ENCODE data around the gene TRIM69. TPM values are rescaled to one million over a fixed set of nuclear protein-coding genes. Genes with fewer than 3 reads are reported as not detected.

The TRIM69 gene
- total RNA-seq, 1 donor from 2014 or later = 24.9 TPM

GRCh38 chr15:44808557-44808956 is 72.2 kb downstream of the TRIM69 start:
- peaks cover 14% of the 10 kb centered on the region for H3K27me3 Mint-ChIP-seq
- H3K4me3 Mint-ChIP-seq = no peak overlapping the region

DNA sequence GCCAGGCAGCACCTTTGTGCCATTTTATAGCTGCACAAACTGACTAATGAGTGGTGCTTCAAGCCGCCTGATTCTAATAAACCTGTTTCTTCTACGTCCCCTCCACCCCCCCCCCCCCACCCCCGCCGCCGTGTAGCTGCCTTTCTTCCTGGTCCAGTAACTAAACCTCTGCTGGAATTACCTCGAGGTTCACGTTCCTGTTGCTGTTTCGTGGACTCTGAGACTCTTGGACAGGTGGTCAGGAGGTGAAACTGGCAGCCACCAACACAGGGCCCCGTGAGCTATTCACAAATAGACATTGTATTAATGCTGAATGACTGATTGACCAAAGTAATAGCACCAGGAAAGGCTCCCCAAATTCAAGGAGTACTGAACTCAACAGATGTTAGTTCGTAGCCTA is 73.9 kb downstream of the TRIM69 start:
- DNase-seq (ENCODE audit: extremely low spot score, unreplicated experiment) = no peak
- TF ChIP-seq CTCF (conservative IDR thresholded peaks at IDR 0.05) = no peak
- no peaks in the 10 kb centered on the region for H3K4me1 Mint-ChIP-seq (ENCODE audit: unreplicated experiment)
- H3K27me3 Mint-ChIP-seq = peaks cover 10% of the 10 kb centered on the region
- no peaks in the 10 kb centered on the region for H3K9me3 Mint-ChIP-seq
- no peaks in the 10 kb centered on the region for H3K36me3 Mint-ChIP-seq
- no peak overlapping the region for H3K27ac Mint-ChIP-seq
- H3K4me3 Mint-ChIP-seq = no peak overlapping the region

More at GRCh38 chr15:44808557-44808956, 72.2 kb downstream of the TRIM69 start:
- Mint-ChIP-seq H3K27ac (no peak overlapping the region), H3K9me3 (no peaks in the 10 kb centered on the region), H3K4me1 (ENCODE audit: unreplicated experiment) (no peaks in the 10 kb centered on the region), H3K36me3 (no peaks in the 10 kb centered on the region)
- TF ChIP-seq CTCF (conservative IDR thresholded peaks at IDR 0.05) = no peak
- DNase-seq (ENCODE audit: extremely low spot score, unreplicated experiment) = no peak

GRCh38 chr15:44811337-44811736 is 75.0 kb downstream of the TRIM69 start:
- H3K27me3 Mint-ChIP-seq = peaks cover 10% of the 10 kb centered on the region
- TF ChIP-seq CTCF (conservative IDR thresholded peaks at IDR 0.05) = no peak
- no peak for DNase-seq (ENCODE audit: extremely low spot score, unreplicated experiment)
- no peak overlapping the region for H3K27ac Mint-ChIP-seq
- H3K36me3 Mint-ChIP-seq = no peaks in the 10 kb centered on the region
- no peaks in the 10 kb centered on the region for H3K9me3 Mint-ChIP-seq
- H3K4me3 Mint-ChIP-seq = no peak overlapping the region
- no peaks in the 10 kb centered on the region for H3K4me1 Mint-ChIP-seq (ENCODE audit: unreplicated experiment)

DNA sequence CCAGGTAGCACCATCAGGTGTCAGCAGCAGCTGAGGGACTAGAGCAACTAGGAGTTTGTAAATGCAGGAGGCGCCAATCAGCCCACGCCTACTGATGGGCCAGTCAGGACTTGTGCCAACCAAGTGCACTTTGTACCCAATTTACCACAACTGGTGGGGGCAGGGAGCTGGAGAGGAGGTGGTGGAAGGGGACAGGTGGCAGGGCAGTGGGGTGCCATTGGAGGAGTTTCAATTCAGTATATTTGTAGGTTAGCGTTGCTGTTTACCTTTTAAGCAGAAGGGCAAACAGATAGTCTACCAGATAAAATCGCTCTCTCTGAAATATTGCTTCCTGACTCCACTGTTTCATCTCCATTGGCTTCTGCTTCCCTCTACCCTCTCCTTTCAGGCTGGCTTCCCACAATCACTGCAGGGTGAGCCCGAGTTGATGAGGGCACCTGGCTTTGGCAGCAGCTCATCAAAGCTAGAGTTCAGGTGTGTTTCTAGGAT is 75.7 kb downstream of the TRIM69 start:
- no peak overlapping the region for H3K27ac Mint-ChIP-seq
- no peak overlapping the region for H3K4me3 Mint-ChIP-seq
- H3K36me3 Mint-ChIP-seq = no peaks in the 10 kb centered on the region
- TF ChIP-seq CTCF (conservative IDR thresholded peaks at IDR 0.05) = no peak
- no peaks in the 10 kb centered on the region for H3K4me1 Mint-ChIP-seq (ENCODE audit: unreplicated experiment)
- no peak for DNase-seq (ENCODE audit: extremely low spot score, unreplicated experiment)
- peaks cover 10% of the 10 kb centered on the region for H3K27me3 Mint-ChIP-seq
- no peaks in the 10 kb centered on the region for H3K9me3 Mint-ChIP-seq

DNA sequence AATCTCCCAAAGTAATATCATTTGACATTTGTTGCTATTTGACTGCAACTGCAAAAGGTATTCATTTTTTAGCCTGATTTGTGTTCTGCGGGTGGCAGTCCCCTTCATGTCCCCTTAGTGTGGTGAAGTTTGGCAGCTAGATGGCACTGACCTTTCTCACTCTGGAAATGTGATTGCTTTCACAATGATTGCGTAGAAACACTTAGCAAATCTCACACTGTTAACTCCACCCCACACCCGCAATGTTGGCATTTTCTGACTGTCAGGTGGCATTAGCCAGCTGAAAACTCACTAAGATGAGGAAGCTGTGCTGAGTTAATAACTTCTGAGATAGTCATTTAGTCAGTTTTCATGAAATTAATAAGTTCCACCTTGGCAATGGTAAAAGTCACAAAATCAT is 76.9 kb downstream of the TRIM69 start:
- no peak for TF ChIP-seq CTCF (conservative IDR thresholded peaks at IDR 0.05)
- Mint-ChIP-seq H3K4me3 (no peak overlapping the region), H3K27me3 (peaks cover 9% of the 10 kb centered on the region), H3K27ac (no peak overlapping the region), H3K9me3 (no peaks in the 10 kb centered on the region), H3K36me3 (no peaks in the 10 kb centered on the region), H3K4me1 (ENCODE audit: unreplicated experiment) (no peaks in the 10 kb centered on the region)
- no peak for DNase-seq (ENCODE audit: extremely low spot score, unreplicated experiment)

Other genes starting within 250 kb of the TRIM69 start
- gene EIF3J, start 199.4 kb upstream of the TRIM69 start, total RNA-seq (ENCODE audit: low replicate concordance) = 60.9 and 91.1 TPM in 2 replicates
- gene SPG11, start 72.9 kb upstream of the TRIM69 start, total RNA-seq (ENCODE audit: low replicate concordance) = 75.5 and 80.4 TPM in 2 replicates
- gene PATL2, start 25.2 kb upstream of the TRIM69 start, total RNA-seq (ENCODE audit: low replicate concordance) = 1.0 and 1.2 TPM in 2 replicates
- 400 and 519 TPM in 2 replicates for gene B2M, start 25.0 kb upstream of the TRIM69 start, total RNA-seq (ENCODE audit: low replicate concordance)
- gene TERB2, start 220.2 kb downstream of the TRIM69 start, total RNA-seq (ENCODE audit: low replicate concordance) = not detected in 2 replicates